ENCODE results near the gene MRPS25.

GRCh38 chr3:15096046-15096445 lies 30.9 kb upstream of the MRPS25 start:
- TF ChIP-seq CTCF (IDR thresholded peaks at IDR 0.05; ENCODE audit: extremely low read depth in 1 of 2, insufficient read depth in 1 of 2, low read depth in 1 of 2, low read length in 2 of 2) (no peak), POLR2A (IDR thresholded peaks at IDR 0.05; ENCODE audit: low read depth, low read length) (no peak)

All from endothelial cell of umbilical vein (primary cell).